Measurements from ENCODE around the gene PLSCR4. TPM values are rescaled to one million over a fixed set of nuclear protein-coding genes. Genes with fewer than 3 reads are reported as not detected.

The PLSCR4 gene
- total RNA-seq, 1 experiment from 2014 or later = 9.1 TPM

DNA sequence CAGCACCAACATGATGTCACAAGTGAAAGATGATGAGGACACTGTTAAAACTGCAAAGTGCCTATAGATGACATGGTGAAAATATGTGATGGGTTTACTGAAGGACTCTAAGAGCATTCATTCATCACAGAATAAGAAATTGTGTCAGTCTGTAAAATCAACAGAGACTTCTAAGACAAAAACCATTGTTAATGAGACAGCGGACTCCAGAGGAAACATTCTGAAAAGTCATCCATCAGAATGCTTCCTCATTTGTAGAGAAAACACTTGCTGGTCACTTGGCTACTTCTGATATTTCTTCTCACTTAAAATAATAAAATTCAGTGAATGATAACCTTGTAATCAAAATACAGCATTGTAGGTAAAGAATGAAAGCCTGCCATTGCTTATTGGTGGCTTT lies 7.3 kb downstream of the PLSCR4 start:
- H3K4me1 ChIP-seq = no peaks in the 10 kb centered on the region
- no peaks in the 10 kb centered on the region for H3K27me3 Mint-ChIP-seq (ENCODE audit: insufficient read depth, unreplicated experiment)
- TF ChIP-seq, protein P1, sequence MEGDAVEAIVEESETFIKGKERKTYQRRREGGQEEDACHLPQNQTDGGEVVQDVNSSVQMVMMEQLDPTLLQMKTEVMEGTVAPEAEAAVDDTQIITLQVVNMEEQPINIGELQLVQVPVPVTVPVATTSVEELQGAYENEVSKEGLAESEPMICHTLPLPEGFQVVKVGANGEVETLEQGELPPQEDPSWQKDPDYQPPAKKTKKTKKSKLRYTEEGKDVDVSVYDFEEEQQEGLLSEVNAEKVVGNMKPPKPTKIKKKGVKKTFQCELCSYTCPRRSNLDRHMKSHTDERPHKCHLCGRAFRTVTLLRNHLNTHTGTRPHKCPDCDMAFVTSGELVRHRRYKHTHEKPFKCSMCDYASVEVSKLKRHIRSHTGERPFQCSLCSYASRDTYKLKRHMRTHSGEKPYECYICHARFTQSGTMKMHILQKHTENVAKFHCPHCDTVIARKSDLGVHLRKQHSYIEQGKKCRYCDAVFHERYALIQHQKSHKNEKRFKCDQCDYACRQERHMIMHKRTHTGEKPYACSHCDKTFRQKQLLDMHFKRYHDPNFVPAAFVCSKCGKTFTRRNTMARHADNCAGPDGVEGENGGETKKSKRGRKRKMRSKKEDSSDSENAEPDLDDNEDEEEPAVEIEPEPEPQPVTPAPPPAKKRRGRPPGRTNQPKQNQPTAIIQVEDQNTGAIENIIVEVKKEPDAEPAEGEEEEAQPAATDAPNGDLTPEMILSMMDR (IDR thresholded peaks at IDR 0.05; ENCODE audit: insufficient read depth in 1 of 2, low read depth in 1 of 2, low read length in 1 of 2, severe bottlenecking in 1 of 2, unreplicated experiment in 1 of 2) = no peak
- H3K27me3 ChIP-seq (replicated peaks; ENCODE audit: control insufficient read depth, insufficient read depth, low read length) = no peaks in the 10 kb centered on the region
- POLR2A ChIA-PET = no interaction called here
- DNase-seq = no peak
- no peak overlapping the region for H3K4me3 ChIP-seq (ENCODE audit: low read depth, low read length)
- H3K9me3 Mint-ChIP-seq (ENCODE audit: unreplicated experiment) = no peaks in the 10 kb centered on the region
- no peaks in the 10 kb centered on the region for H3K36me3 ChIP-seq (ENCODE audit: control insufficient read depth, insufficient read depth, low read length)
- H3K36me3 Mint-ChIP-seq (ENCODE audit: insufficient read depth, unreplicated experiment) = no peaks in the 10 kb centered on the region
- H3K4me3 Mint-ChIP-seq (ENCODE audit: unreplicated experiment) = no peak overlapping the region
- BruUV-seq (replicated peaks) = no TSS peak
- CTCF ChIA-PET = no interaction called here
- no peaks in the 10 kb centered on the region for H3K9me3 ChIP-seq
- H3K27ac Mint-ChIP-seq (ENCODE audit: unreplicated experiment) = no peak overlapping the region
- H3K4me1 Mint-ChIP-seq (ENCODE audit: low read depth, unreplicated experiment) = no peaks in the 10 kb centered on the region
- intact Hi-C loops (cut with micrococcal nuclease; ENCODE audit: unreplicated experiment) = no loop called here

DNA sequence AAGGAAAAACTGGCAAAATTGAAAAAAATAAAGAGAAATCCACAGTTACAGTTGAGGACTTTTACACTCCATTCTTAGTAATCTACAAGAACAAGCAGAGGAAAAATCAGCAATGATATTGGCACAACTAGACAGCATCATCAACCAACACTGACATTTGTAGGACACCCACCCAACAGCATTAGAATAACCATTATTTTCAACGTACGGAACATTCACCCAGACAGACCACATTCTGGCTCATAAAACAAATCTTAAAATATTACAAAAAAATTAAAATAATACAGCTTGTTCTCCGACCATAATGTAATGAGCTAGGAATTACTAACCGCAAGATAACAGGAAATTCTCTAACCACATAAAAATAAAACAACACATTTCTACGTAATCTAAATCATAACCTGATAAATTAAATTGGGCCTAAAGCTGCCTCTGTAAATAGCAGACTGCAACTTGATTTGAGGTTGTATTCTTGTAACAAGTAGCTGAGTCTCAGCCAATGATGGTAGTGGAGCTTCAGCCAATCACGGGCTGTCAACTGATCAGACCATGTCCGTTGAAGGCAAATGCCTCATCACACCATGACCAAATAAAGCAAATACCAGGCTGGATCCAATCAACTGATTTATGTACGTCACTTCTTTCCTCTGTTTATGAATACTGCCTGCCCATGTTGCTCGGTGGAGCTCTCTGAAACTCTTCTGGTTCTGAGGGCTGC lies 9.2 kb downstream of the PLSCR4 start:
- no peaks in the 10 kb centered on the region for H3K27me3 Mint-ChIP-seq (ENCODE audit: insufficient read depth, unreplicated experiment)
- H3K9me3 Mint-ChIP-seq (ENCODE audit: unreplicated experiment) = peaks cover 7% of the 10 kb centered on the region
- H3K9me3 ChIP-seq = peaks cover 12% of the 10 kb centered on the region
- no peaks in the 10 kb centered on the region for H3K36me3 Mint-ChIP-seq (ENCODE audit: insufficient read depth, unreplicated experiment)
- H3K27ac Mint-ChIP-seq (ENCODE audit: unreplicated experiment) = no peak overlapping the region
- no peak overlapping the region for H3K4me3 ChIP-seq (ENCODE audit: low read depth, low read length)
- H3K36me3 ChIP-seq (ENCODE audit: control insufficient read depth, insufficient read depth, low read length) = no peaks in the 10 kb centered on the region
- ChIA-PET POLR2A (no interaction called here), CTCF (no interaction called here)
- H3K27me3 ChIP-seq (replicated peaks; ENCODE audit: control insufficient read depth, insufficient read depth, low read length) = no peaks in the 10 kb centered on the region
- H3K4me1 ChIP-seq = no peaks in the 10 kb centered on the region
- no peak for DNase-seq
- TF ChIP-seq, protein P1 (IDR thresholded peaks at IDR 0.05; ENCODE audit: insufficient read depth in 1 of 2, low read depth in 1 of 2, low read length in 1 of 2, severe bottlenecking in 1 of 2, unreplicated experiment in 1 of 2) = no peak
- intact Hi-C loops (cut with micrococcal nuclease; ENCODE audit: unreplicated experiment) = no loop called here
- no peak overlapping the region for H3K4me3 Mint-ChIP-seq (ENCODE audit: unreplicated experiment)
- no peaks in the 10 kb centered on the region for H3K4me1 Mint-ChIP-seq (ENCODE audit: low read depth, unreplicated experiment)
- BruUV-seq (replicated peaks) = no TSS peak

DNA sequence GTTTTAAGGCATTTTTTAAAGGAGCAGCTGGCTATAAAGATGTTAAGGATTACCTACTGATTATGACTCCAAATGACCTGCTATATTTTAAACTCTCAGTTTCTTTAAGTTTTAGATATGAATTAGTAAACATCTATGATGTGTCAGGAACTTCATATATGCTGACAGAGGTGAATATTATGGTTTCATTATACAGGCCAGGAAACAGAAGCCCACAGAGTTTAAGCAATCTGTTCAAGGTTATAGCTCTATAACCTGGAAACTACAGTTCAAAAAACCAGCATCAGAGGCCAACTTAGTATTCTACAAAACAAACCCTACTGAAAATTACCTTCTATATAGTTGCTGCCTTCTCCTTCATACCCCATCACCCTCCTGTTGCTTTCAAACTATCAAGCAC lies 17.4 kb downstream of the PLSCR4 start:
- H3K4me1 Mint-ChIP-seq (ENCODE audit: low read depth, unreplicated experiment) = no peaks in the 10 kb centered on the region
- Histone ChIP-seq H3K36me3 (ENCODE audit: control insufficient read depth, insufficient read depth, low read length) (no peaks in the 10 kb centered on the region), H3K9me3 (peaks cover 21% of the 10 kb centered on the region), H3K27me3 (replicated peaks; ENCODE audit: control insufficient read depth, insufficient read depth, low read length) (no peaks in the 10 kb centered on the region), H3K4me1 (no peaks in the 10 kb centered on the region), H3K4me3 (ENCODE audit: low read depth, low read length) (no peak overlapping the region)
- intact Hi-C loops (cut with micrococcal nuclease; ENCODE audit: unreplicated experiment) = no loop called here
- H3K27me3 Mint-ChIP-seq (ENCODE audit: insufficient read depth, unreplicated experiment) = no peaks in the 10 kb centered on the region
- H3K4me3 Mint-ChIP-seq (ENCODE audit: unreplicated experiment) = no peak overlapping the region
- POLR2A ChIA-PET = interaction anchor here (0.6 kb wide), 1 partner anchor 60 kb away, joined by 13 read pairs; no protein-coding TSS in a partner anchor
- H3K36me3 Mint-ChIP-seq (ENCODE audit: insufficient read depth, unreplicated experiment) = no peaks in the 10 kb centered on the region
- BruUV-seq (replicated peaks) = no TSS peak
- CTCF ChIA-PET = no interaction called here
- TF ChIP-seq, protein P1 (IDR thresholded peaks at IDR 0.05; ENCODE audit: insufficient read depth in 1 of 2, low read depth in 1 of 2, low read length in 1 of 2, severe bottlenecking in 1 of 2, unreplicated experiment in 1 of 2) = no peak
- H3K9me3 Mint-ChIP-seq (ENCODE audit: unreplicated experiment) = peaks cover 30% of the 10 kb centered on the region
- DNase-seq = no peak
- no peak overlapping the region for H3K27ac Mint-ChIP-seq (ENCODE audit: unreplicated experiment)
